ENCODE data around the gene KRT86. TPM values are rescaled to one million over a fixed set of nuclear protein-coding genes. Genes with fewer than 3 reads are reported as not detected.

The KRT86 gene
- total RNA-seq, 1 experiment from 2014 or later = 2.7 TPM

DNA sequence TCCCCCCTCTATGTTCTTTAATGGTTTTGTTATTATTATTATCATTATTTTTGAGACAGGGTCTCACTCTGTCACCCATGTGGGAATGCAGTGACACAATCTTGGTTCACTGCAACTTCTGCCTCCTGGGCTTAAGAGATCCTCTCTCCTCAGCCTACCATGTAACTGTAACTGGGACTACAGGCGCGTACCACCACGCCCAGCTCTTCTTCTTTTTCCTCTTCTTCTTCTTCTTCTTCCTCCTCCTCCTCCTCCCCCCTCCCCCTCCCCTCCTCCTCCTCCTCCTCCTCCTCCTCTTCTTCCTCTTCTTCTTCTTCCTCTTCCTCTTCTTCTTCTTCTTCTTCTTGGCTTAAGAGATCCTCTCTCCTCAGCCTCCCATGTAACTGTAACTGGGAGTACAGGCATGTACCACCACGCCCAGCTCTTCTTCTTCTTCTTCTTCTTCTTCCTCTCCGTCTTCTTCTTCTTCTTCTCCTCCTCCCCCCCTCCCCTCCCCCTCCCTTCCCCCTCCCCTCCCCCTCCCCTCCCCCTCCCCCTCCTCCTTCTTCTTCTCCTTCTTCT is 46.8 kb upstream of the KRT86 start:
- Histone ChIP-seq H3K79me2 (ENCODE audit: low read depth) (peaks cover 15% of the 10 kb centered on the region), H3K27me3 (ENCODE audit: insufficient read depth, low read depth) (no peaks in the 10 kb centered on the region), H3K4me3 (no peak overlapping the region), H3K9me3 (ENCODE audit: insufficient read depth, low read depth) (no peaks in the 10 kb centered on the region), H3F3A (ENCODE audit: insufficient read depth, low read depth) (peaks cover 49% of the 10 kb centered on the region), H3K4me2 (no peak overlapping the region), H4K20me1 (ENCODE audit: insufficient read depth) (no peaks in the 10 kb centered on the region), H3K9me2 (ENCODE audit: insufficient read depth) (no peaks in the 10 kb centered on the region), H2AFZ (no peak overlapping the region), H3K27ac (peak overlapping the region; percentile 97), H3K36me3 (ENCODE audit: low read depth) (no peaks in the 10 kb centered on the region), H3K4me1 (replicated peaks; ENCODE audit: insufficient read depth) (peaks cover 89% of the 10 kb centered on the region)
- TF ChIP-seq, protein P1, sequence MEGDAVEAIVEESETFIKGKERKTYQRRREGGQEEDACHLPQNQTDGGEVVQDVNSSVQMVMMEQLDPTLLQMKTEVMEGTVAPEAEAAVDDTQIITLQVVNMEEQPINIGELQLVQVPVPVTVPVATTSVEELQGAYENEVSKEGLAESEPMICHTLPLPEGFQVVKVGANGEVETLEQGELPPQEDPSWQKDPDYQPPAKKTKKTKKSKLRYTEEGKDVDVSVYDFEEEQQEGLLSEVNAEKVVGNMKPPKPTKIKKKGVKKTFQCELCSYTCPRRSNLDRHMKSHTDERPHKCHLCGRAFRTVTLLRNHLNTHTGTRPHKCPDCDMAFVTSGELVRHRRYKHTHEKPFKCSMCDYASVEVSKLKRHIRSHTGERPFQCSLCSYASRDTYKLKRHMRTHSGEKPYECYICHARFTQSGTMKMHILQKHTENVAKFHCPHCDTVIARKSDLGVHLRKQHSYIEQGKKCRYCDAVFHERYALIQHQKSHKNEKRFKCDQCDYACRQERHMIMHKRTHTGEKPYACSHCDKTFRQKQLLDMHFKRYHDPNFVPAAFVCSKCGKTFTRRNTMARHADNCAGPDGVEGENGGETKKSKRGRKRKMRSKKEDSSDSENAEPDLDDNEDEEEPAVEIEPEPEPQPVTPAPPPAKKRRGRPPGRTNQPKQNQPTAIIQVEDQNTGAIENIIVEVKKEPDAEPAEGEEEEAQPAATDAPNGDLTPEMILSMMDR (conservative IDR thresholded peaks at IDR 0.05) = no peak
- no peak for TF ChIP-seq EZH2 (IDR thresholded peaks at IDR 0.05; ENCODE audit: low read depth)
- ChIA-PET POLR2A (ENCODE audit: unreplicated experiment) (interaction anchor here (0.6 to 0.9 kb wide), 2 partner anchors 100 to 826 kb away, joined by 4 to 10 read pairs; no protein-coding TSS in a partner anchor), CTCF (interaction anchor here (0.6 kb wide), 1 partner anchor 555 kb away, joined by 9 read pairs; no protein-coding TSS in a partner anchor)
- no peak for DNase-seq
- BruUV-seq (replicated peaks) = no TSS peak
- intact Hi-C loops (cut with micrococcal nuclease; ENCODE audit: unreplicated experiment) = no loop called here

DNA sequence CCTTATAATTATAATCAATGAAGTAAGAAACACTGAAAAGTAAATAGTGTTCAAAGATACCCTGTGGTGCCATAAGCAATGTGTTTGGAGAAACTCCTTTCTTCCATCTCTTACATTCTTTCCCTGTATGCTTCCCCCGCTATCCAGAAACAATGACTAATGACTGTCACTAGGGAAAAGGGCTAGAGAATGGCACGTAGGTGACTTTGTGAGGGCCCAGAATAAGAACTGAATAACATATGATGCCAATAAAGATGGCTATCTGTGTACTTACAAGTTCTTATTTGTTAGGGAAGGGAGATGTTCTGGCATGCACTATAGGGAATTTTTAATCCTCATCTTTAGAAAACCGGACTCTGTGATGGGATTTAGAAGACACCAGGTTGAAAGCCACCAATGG is 46.1 kb upstream of the KRT86 start:
- Histone ChIP-seq H3K4me2 (peak overlapping the region; percentile 99), H3K4me1 (replicated peaks; ENCODE audit: insufficient read depth) (peaks cover 82% of the 10 kb centered on the region), H4K20me1 (ENCODE audit: insufficient read depth) (no peaks in the 10 kb centered on the region), H3K79me2 (ENCODE audit: low read depth) (peaks cover 20% of the 10 kb centered on the region), H3K4me3 (no peak overlapping the region), H2AFZ (no peak overlapping the region), H3K27me3 (ENCODE audit: insufficient read depth, low read depth) (no peaks in the 10 kb centered on the region), H3F3A (ENCODE audit: insufficient read depth, low read depth) (peaks cover 48% of the 10 kb centered on the region), H3K9me2 (ENCODE audit: insufficient read depth) (no peaks in the 10 kb centered on the region), H3K9me3 (ENCODE audit: insufficient read depth, low read depth) (no peaks in the 10 kb centered on the region), H3K36me3 (ENCODE audit: low read depth) (no peaks in the 10 kb centered on the region), H3K27ac (peak overlapping the region; percentile 97)
- TF ChIP-seq, protein P1 (conservative IDR thresholded peaks at IDR 0.05) = no peak
- TF ChIP-seq EZH2 (IDR thresholded peaks at IDR 0.05; ENCODE audit: low read depth) = no peak
- ChIA-PET POLR2A (ENCODE audit: unreplicated experiment) (no interaction called here), CTCF (no interaction called here)
- DNase-seq = peak in 1 of 2 experiments; percentile 89
- BruUV-seq (replicated peaks) = no TSS peak
- intact Hi-C loops (cut with micrococcal nuclease; ENCODE audit: unreplicated experiment) = no loop called here

DNA sequence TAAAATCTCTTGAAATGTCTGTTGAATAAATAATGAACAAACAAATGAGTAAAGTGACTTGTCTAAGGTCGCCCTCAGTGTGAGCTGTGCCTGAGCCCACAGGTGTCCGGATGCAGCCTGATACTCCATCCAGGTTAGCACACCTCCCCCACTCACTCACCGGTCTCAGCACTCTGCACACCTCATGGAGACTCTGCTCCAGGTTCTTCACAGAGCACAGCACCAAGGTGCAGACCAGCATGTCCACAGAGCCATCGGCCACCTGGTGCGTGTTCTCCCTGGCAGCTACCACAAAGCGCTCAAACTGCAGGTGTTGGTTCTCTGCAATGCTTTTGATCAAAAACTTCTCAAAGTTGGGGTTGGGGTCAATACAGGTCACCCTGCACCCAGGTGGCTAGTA is 45.5 kb upstream of the KRT86 start:
- no peaks in the 10 kb centered on the region for H3K36me3 ChIP-seq (ENCODE audit: low read depth)
- ChIA-PET CTCF (interaction anchor here (1.5 kb wide), 1 partner anchor 13 kb away, joined by 10 read pairs; no protein-coding TSS in a partner anchor), POLR2A (ENCODE audit: unreplicated experiment) (interaction anchor here (0.6 to 0.7 kb wide), 2 partner anchors 743 to 850 kb away, joined by 5 to 23 read pairs; partner anchors contain the start of gene SPRYD3)
- H2AFZ ChIP-seq = no peak overlapping the region
- H4K20me1 ChIP-seq (ENCODE audit: insufficient read depth) = peaks cover 5% of the 10 kb centered on the region
- BruUV-seq (replicated peaks) = no TSS peak
- no peaks in the 10 kb centered on the region for H3K9me2 ChIP-seq (ENCODE audit: insufficient read depth)
- H3K4me2 ChIP-seq = peak overlapping the region; percentile 99
- H3K79me2 ChIP-seq (ENCODE audit: low read depth) = peaks cover 25% of the 10 kb centered on the region
- no peak overlapping the region for H3K4me3 ChIP-seq
- TF ChIP-seq EZH2 (IDR thresholded peaks at IDR 0.05; ENCODE audit: low read depth) = no peak
- TF ChIP-seq, protein P1 (conservative IDR thresholded peaks at IDR 0.05) = no peak
- H3K27ac ChIP-seq = peak overlapping the region; percentile 97
- peaks cover 77% of the 10 kb centered on the region for H3K4me1 ChIP-seq (replicated peaks; ENCODE audit: insufficient read depth)
- peak in 1 of 2 experiments; percentile 33 for DNase-seq
- H3F3A ChIP-seq (ENCODE audit: insufficient read depth, low read depth) = peaks cover 48% of the 10 kb centered on the region
- no peaks in the 10 kb centered on the region for H3K9me3 ChIP-seq (ENCODE audit: insufficient read depth, low read depth)
- intact Hi-C loops (cut with micrococcal nuclease; ENCODE audit: unreplicated experiment) = no loop called here
- H3K27me3 ChIP-seq (ENCODE audit: insufficient read depth, low read depth) = no peaks in the 10 kb centered on the region

Data from PC-9 (cell line).